ENCODE measurements around the gene MEPCE. TPM values are rescaled to one million over a fixed set of nuclear protein-coding genes. Genes with fewer than 3 reads are reported as not detected.

The MEPCE gene
- total and polyA plus RNA-seq, 2 donors (not counting 1 experiment from before 2014, with no cell fraction given): 11.4 to 26.6 TPM

DNA sequence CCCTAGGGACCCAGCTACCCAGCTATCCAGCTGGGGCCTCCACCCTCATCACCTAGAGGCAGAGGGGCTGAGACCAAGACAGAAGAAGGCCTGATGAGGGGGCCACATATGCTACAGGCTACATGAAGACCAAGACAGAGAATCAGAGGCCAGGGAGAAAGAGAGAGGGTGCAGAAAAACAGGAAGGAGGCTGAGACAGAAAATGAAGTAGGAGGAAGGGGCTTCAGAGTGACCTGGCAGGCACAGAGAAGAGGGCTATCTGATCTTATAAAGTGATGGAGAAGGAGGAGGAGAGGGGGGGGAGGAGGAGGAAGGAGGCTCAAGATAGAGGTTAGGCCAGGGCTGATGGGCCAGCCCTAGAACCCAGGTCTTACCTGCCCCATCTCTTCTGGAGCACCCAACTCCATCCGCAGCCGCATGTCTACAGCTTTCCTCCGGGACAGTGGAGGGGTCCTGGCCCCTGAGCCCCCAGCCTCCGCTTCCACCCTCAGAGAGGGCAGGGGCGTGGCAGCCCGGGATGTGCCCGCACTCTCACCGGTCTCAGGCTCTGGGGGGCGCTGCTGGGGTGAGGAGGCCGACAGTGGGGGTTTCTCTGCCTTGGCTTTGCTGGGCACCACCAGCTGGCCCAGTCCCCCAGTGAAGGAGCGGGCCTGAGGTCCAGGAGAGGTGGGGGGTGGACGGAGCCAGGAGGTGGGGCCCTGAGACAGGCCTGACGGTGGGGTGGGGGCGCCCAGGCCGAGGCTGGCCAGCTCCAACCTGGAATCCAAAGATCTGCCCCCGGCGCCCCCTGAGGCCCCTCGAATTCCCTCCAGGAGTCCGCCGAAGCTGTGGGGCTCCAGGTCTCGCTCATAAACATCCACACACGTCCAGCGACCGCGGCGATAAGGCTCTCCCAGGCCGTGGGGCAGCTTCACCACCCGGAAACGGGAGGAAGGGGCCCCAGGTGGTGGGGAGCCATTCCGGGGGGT is 47.6 kb downstream of the MEPCE start:
- H3K27ac ChIP-seq (ENCODE audit: insufficient read depth, low read length): peak overlapping the region; percentile 44
- H3K4me1 ChIP-seq (ENCODE audit: control insufficient read depth, extremely low read depth, insufficient read depth, low read length): peaks cover 10% of the 10 kb centered on the region

DNA sequence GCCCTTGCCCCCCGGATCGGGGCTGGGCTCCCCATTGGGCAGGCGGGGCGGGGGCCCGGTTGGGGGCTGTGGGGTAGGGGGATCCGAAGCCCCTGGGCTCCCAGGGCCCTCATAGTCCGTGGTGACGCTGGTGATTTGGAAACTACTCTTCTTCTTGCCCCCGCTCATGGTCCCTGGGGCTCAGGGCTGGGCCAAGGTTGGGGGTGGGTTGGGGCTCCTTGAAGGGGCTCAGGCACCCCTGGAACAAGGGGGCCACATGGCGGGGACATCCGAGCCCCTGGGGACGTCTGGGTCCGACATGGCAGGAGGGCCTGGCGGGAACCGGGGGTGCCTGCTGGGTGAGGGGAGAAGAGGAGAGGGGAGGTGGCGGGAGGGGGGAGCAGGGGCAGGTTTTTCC is 48.2 kb downstream of the MEPCE start:
- H3K4me2 ChIP-seq (ENCODE audit: extremely low read depth, insufficient read depth, low read length): peak overlapping the region; percentile 90
- DNase-seq (ENCODE audit: low read depth in 2 of 2): no peak
- H3K27me3 ChIP-seq (ENCODE audit: control insufficient read depth, insufficient read depth, low read length): no peaks in the 10 kb centered on the region
- peak overlapping the region; percentile 82 for H3K9ac ChIP-seq (ENCODE audit: insufficient read depth, low read length)
- peak overlapping the region; percentile 76 for H3K27ac ChIP-seq (ENCODE audit: insufficient read depth, low read length)
- peaks cover 2% of the 10 kb centered on the region for H3K36me3 ChIP-seq (ENCODE audit: control insufficient read depth, insufficient read depth, low read length)
- TF ChIP-seq, protein P1, sequence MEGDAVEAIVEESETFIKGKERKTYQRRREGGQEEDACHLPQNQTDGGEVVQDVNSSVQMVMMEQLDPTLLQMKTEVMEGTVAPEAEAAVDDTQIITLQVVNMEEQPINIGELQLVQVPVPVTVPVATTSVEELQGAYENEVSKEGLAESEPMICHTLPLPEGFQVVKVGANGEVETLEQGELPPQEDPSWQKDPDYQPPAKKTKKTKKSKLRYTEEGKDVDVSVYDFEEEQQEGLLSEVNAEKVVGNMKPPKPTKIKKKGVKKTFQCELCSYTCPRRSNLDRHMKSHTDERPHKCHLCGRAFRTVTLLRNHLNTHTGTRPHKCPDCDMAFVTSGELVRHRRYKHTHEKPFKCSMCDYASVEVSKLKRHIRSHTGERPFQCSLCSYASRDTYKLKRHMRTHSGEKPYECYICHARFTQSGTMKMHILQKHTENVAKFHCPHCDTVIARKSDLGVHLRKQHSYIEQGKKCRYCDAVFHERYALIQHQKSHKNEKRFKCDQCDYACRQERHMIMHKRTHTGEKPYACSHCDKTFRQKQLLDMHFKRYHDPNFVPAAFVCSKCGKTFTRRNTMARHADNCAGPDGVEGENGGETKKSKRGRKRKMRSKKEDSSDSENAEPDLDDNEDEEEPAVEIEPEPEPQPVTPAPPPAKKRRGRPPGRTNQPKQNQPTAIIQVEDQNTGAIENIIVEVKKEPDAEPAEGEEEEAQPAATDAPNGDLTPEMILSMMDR (conservative IDR thresholded peaks at IDR 0.05 in 1 of 2, IDR thresholded peaks at IDR 0.05 in 1 of 2; ENCODE audit: low read depth in 1 of 2, low read length in 2 of 2): no peak
- TF ChIP-seq EZH2 (IDR thresholded peaks at IDR 0.05; ENCODE audit: low read length, missing control alignments): no peak
- no peaks in the 10 kb centered on the region for H3K9me3 ChIP-seq (ENCODE audit: control insufficient read depth, insufficient read depth, low read depth, low read length)
- H4K20me1 ChIP-seq (ENCODE audit: control insufficient read depth, extremely low read depth, insufficient read depth, low read length): no peaks in the 10 kb centered on the region
- H2AFZ ChIP-seq (ENCODE audit: low read length): no peak overlapping the region
- H3K4me1 ChIP-seq (ENCODE audit: control insufficient read depth, extremely low read depth, insufficient read depth, low read length): peaks cover 12% of the 10 kb centered on the region
- peaks cover 42% of the 10 kb centered on the region for H3K79me2 ChIP-seq (ENCODE audit: control insufficient read depth, insufficient read depth, low read length)
- H3K4me3 ChIP-seq (replicated peaks in 1 of 4; ENCODE audit: control extremely low read depth in 1 of 4, insufficient read depth in 1 of 4, low read depth in 3 of 4, low read length in 4 of 4): peak overlapping the region; percentile 93 to 95 (median 93)

More for the DNA sequence above, 47.6 kb downstream of the MEPCE start:
- H3K79me2 ChIP-seq (ENCODE audit: control insufficient read depth, insufficient read depth, low read length): peaks cover 42% of the 10 kb centered on the region
- no peaks in the 10 kb centered on the region for H4K20me1 ChIP-seq (ENCODE audit: control insufficient read depth, extremely low read depth, insufficient read depth, low read length)
- H3K36me3 ChIP-seq (ENCODE audit: control insufficient read depth, insufficient read depth, low read length): peaks cover 2% of the 10 kb centered on the region
- no peak for DNase-seq (ENCODE audit: low read depth in 2 of 2)
- H3K9ac ChIP-seq (ENCODE audit: insufficient read depth, low read length): peak overlapping the region; percentile 40
- peak overlapping the region; percentile 90 for H3K4me2 ChIP-seq (ENCODE audit: extremely low read depth, insufficient read depth, low read length)
- no peaks in the 10 kb centered on the region for H3K27me3 ChIP-seq (ENCODE audit: control insufficient read depth, insufficient read depth, low read length)
- H3K4me3 ChIP-seq (replicated peaks in 1 of 4; ENCODE audit: control extremely low read depth in 1 of 4, insufficient read depth in 1 of 4, low read depth in 3 of 4, low read length in 4 of 4): peak overlapping the region; percentile 93 to 95 (median 93)
- no peak for TF ChIP-seq EZH2 (IDR thresholded peaks at IDR 0.05; ENCODE audit: low read length, missing control alignments)
- TF ChIP-seq, protein P1 (conservative IDR thresholded peaks at IDR 0.05 in 1 of 2, IDR thresholded peaks at IDR 0.05 in 1 of 2; ENCODE audit: low read depth in 1 of 2, low read length in 2 of 2): peak in 1 of 2 donors; percentile 21
- H3K9me3 ChIP-seq (ENCODE audit: control insufficient read depth, insufficient read depth, low read depth, low read length): no peaks in the 10 kb centered on the region
- H2AFZ ChIP-seq (ENCODE audit: low read length): no peak overlapping the region

DNA sequence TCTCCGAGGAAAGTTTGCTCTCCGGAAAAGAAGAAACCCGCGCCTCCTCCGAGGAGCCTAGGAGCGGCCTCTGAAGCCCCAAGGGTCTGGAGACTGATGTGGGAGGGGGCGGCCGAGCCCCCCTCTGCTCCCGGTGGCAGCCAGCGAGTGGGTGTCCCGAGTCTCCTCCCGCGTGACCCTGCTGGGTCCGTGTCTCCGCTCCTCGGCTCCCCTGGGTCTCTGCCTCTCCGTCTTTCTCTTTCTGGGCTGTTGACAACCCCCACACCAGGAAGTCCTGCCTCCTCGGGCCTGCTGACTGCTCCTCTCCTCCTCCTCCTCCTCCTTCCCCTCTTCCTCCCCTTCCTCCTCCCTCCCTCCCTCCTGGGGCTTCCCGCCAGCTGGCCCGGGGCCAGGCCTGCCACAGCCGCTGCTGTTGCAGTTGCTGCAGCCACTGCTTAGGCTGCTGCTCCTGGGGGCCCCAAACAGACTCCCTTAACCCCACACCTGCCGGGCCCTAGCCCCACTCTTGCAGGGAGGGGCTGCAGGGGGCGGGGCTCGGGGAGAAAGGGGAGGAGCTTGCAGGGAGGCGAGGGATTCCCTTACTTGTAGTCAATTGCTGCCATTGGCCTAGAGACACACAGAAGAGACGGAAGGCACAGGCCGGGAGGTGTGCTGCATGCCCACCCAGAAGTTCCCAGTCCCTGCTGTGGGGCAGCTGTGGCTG is 49.5 kb downstream of the MEPCE start, which contains the start of gene TSC22D4:
Gene TSC22D4 (minus strand): TSS at position 257 of the 703 bp plus-strand sequence. CDS start 1,176 bp downstream, outside the sequence.
- peak; percentile 94 to 96 for DNase-seq (ENCODE audit: low read depth in 2 of 2)
- peaks cover 11% of the 10 kb centered on the region for H3K4me1 ChIP-seq (ENCODE audit: control insufficient read depth, extremely low read depth, insufficient read depth, low read length)
- peak within 1 kb of the TSS; percentile 69 for H2AFZ ChIP-seq (ENCODE audit: low read length)
- H3K27ac ChIP-seq (ENCODE audit: insufficient read depth, low read length): peak within 1 kb of the TSS; percentile 76
- peak within 1 kb of the TSS; percentile 82 for H3K9ac ChIP-seq (ENCODE audit: insufficient read depth, low read length)
- H3K36me3 ChIP-seq (ENCODE audit: control insufficient read depth, insufficient read depth, low read length): peaks cover 2% of the 10 kb centered on the region
- TF ChIP-seq, protein P1 (conservative IDR thresholded peaks at IDR 0.05 in 1 of 2, IDR thresholded peaks at IDR 0.05 in 1 of 2; ENCODE audit: low read depth in 1 of 2, low read length in 2 of 2): no peak
- no peak for TF ChIP-seq EZH2 (IDR thresholded peaks at IDR 0.05; ENCODE audit: low read length, missing control alignments)
- H3K9me3 ChIP-seq (ENCODE audit: control insufficient read depth, insufficient read depth, low read depth, low read length): no peaks in the 10 kb centered on the region
- H3K27me3 ChIP-seq (ENCODE audit: control insufficient read depth, insufficient read depth, low read length): no peaks in the 10 kb centered on the region
- no peaks in the 10 kb centered on the region for H4K20me1 ChIP-seq (ENCODE audit: control insufficient read depth, extremely low read depth, insufficient read depth, low read length)
- peak within 1 kb of the TSS; percentile 90 for H3K4me2 ChIP-seq (ENCODE audit: extremely low read depth, insufficient read depth, low read length)
- peak within 1 kb of the TSS; percentile 93 to 95 (median 93) for H3K4me3 ChIP-seq (replicated peaks in 1 of 4; ENCODE audit: control extremely low read depth in 1 of 4, insufficient read depth in 1 of 4, low read depth in 3 of 4, low read length in 4 of 4)
- H3K79me2 ChIP-seq (ENCODE audit: control insufficient read depth, insufficient read depth, low read length): peaks cover 42% of the 10 kb centered on the region

All from fibroblast of lung (primary cell).